HG03460 (cell line): Measurements from ENCODE around the gene HLA-DPB1.

Experiments
- ATAC-seq: cut with Tn5 transposase; IDR thresholded peaks from one replicate; pipeline ENCODE4 v1.9.1; 2021; ENCODE audit not compliant: unreplicated experiment

HLA-DPB1 gene

DNA sequence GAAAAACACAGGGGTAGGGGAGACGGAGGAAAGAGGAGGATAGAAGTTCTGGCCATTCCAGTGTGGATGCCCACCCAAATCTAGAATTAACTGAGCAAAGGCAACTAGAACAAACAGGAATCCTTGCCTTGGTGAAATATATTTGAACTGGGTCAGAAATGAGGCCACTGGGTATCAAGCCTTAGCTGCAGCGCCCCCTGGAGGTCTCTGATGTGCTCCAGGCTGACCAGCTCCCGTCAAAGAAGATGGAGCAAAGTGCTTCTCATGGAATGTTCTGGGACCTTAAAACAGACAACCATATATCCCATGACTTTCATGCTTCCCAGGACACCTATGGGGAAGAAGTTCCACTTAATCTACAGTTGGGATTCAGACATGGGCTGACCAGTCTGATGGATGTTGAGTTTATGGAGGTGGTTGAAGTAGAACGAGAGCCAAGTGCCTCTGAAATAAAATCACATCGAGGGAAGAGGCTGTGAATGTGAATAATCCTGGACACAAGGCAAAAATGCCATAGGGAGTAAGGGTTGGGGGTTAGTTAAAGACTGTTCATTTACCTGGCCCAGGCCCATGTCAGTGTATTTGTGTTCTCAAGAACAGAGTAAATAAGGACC is 50.4 kb downstream of the HLA-DPB1 start:
- ATAC-seq: no peak

- no peak for ATAC-seq
Measured at GRCh38 chr6:33128318-33128717, 52.5 kb downstream of the HLA-DPB1 start.

- ATAC-seq: no peak
Measured at GRCh38 chr6:33132081-33132524, 56.3 kb downstream of the HLA-DPB1 start.

GRCh38 chr6:33136310-33136900 is 60.6 kb downstream of the HLA-DPB1 start:
- ATAC-seq: no peak
